Endothelial cell of umbilical vein (primary cell): ENCODE results near the gene MN1.

ENCODE experiments used
- EZH2 ChIP-seq: IDR thresholded peaks from 2 replicates; pipeline ENCODE4 v1.6.1; 2012; ENCODE audit warnings: borderline replicate concordance, low read depth, mild to moderate bottlenecking, moderate library complexity, low read length, inconsistent platforms; ENCODE audit not compliant: severe bottlenecking
- FOS ChIP-seq: IDR thresholded peaks from 2 replicates; pipeline ENCODE4 v1.6.1; 2011; ENCODE audit warnings: mild to moderate bottlenecking, low read length, moderate library complexity, borderline replicate concordance; ENCODE audit not compliant: insufficient read depth
- JUN ChIP-seq: IDR thresholded peaks from 2 replicates; pipeline ENCODE4 v1.6.1; 2011; ENCODE audit warnings: borderline replicate concordance, low read depth; ENCODE audit not compliant: insufficient read length, insufficient read depth
- POLR2A ChIP-seq: IDR thresholded peaks from 2 replicates; pipeline ENCODE4 v1.6.1; 2012; ENCODE audit warnings: low read depth, mild to moderate bottlenecking, control low read depth, low read length
- TF ChIP-seq, protein P1 (sequence below), 2 donors: IDR thresholded peaks; 1 replicate in 1 of 2; 2 replicates in 1 of 2; pipeline ENCODE4 v1.5.1; 2011; ENCODE audit warnings: low read length in 2 of 2, mild to moderate bottlenecking in 2 of 2, moderate library complexity in 2 of 2, control low read depth in 1 of 2, inconsistent platforms in 1 of 2, low read depth in 1 of 2; ENCODE audit not compliant: insufficient read depth in 1 of 2; ENCODE audit errors: extremely low read depth in 1 of 2

DNA sequence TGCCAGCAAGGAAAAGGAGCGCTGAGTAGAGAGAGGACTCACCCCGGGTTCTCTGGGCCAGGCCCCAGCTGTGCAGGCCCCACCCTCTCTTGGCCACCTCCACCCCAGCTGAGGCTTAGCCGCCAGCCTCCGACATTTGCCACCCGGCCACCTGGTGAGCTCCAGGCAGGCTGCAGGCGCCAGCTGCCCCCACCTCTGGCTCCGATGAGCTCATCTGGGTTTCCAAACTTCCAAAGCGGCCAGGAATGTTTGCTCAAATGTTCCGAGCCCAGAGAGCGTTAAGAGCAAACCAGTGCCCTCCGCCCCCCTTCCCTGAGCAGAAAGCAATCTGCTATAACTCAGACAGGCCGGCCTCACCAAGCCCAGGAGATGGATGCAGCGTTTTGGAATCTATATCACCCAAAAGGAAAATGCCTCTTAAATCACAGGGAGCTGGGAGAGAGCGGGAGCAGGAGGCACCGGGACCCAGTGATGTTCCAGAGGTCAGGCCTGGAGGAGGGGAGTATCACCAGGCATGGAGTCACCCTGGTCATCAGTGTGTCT lies 9.1 kb upstream of the MN1 start:
- TF ChIP-seq, protein P1, sequence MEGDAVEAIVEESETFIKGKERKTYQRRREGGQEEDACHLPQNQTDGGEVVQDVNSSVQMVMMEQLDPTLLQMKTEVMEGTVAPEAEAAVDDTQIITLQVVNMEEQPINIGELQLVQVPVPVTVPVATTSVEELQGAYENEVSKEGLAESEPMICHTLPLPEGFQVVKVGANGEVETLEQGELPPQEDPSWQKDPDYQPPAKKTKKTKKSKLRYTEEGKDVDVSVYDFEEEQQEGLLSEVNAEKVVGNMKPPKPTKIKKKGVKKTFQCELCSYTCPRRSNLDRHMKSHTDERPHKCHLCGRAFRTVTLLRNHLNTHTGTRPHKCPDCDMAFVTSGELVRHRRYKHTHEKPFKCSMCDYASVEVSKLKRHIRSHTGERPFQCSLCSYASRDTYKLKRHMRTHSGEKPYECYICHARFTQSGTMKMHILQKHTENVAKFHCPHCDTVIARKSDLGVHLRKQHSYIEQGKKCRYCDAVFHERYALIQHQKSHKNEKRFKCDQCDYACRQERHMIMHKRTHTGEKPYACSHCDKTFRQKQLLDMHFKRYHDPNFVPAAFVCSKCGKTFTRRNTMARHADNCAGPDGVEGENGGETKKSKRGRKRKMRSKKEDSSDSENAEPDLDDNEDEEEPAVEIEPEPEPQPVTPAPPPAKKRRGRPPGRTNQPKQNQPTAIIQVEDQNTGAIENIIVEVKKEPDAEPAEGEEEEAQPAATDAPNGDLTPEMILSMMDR (IDR thresholded peaks at IDR 0.05; ENCODE audit: extremely low read depth in 1 of 2, insufficient read depth in 1 of 2, low read depth in 1 of 2, low read length in 2 of 2): no peak
- TF ChIP-seq EZH2: no peak
- TF ChIP-seq POLR2A: no peak
- no peak for TF ChIP-seq JUN
- no peak for TF ChIP-seq FOS
